ENCODE measurements around the gene UBFD1. TPM values are rescaled to one million over a fixed set of nuclear protein-coding genes. Genes with fewer than 3 reads are reported as not detected.
"Not testable (repeated sequence)": the region's sequence is repeated elsewhere in the genome, so short reads cannot be mapped to it uniquely, and the experiment has no call there.

UBFD1 gene
- polyA plus RNA-seq, 4 donors: 72.9 to 77.5 (median 74.1) TPM

DNA sequence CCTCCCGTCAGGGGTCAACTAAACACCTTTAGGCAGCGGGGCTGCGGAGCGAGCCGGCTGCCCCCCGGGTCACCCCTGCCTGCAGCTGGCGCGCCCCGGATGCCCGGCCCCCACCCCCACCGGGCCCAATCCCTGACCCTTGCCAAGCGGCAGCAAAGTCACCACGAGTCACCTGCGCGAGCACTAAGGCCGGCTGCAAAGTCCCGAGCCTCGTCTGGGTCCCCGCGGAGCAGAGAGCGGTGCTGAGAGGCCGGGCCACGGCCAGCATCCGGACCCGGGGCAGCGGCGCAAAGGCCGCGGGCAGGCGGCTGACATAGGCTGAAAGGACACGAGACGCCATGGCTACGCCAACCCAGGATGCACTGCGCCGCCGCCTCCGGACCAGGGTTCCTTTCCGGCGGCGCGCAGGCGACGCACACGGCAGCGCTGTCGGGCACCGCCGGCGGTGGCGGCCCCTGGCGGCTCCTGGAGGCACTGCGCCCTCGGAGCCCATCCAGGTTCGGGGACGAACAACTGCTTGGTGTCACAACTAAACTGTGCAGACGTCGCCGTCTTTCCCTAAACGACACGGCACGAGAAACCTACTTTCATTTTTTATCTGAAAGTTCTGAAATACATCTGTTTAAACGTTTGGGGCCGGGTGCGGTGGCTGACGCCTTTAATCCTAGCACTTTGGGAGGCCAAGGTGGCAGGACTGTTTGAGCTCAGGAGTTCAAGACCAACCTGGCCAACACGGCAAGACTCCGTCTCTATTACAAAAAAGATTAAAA is 38.6 kb downstream of the UBFD1 start, which contains the start of gene NDUFAB1:
TSS of gene NDUFAB1 (minus strand) at position 366 of the 770 bp plus-strand sequence. CDS start at position 340, 26 bp downstream.
- DNase-seq (ENCODE audit: low read depth in 4 of 4, low spot score in 3 of 4): peak; percentile 65 to 79 (median 72)

DNA sequence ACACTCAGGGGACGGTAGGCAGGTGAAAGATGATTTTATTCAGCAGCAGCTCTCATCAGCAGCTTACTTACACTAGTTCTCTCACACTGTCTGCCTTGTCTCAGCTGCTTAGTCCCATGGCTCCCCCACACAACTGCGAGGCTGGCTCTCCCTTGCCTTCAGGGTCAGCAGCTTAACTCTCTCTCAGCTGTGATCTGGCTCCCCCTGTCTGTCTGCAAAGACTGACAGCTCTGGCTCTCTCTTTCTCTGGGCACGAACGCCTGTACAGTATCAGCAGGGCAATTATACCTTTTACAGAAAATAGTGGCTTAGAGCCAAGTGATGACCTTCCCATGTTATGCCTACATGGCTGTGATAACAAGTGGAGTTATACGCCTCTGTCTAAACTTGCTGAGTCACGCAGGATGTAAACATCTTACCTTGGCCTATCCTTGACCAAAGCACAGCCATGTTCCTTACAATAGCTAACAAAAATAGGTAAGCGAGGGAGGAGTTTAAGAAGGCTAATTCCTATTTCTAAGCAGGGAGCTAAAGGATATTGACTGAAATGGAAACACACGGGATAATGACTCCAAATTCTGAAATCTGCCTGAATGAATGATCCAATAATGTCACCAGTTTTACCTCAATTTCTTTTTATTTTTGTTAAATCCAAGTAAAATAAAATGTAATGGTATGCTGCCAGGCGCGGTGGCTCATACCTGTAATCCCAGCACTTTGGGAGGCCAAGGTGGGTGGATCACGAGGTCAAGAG is 39.7 kb downstream of the UBFD1 start:
- DNase-seq (ENCODE audit: low read depth in 4 of 4, low spot score in 3 of 4): no peak

DNA sequence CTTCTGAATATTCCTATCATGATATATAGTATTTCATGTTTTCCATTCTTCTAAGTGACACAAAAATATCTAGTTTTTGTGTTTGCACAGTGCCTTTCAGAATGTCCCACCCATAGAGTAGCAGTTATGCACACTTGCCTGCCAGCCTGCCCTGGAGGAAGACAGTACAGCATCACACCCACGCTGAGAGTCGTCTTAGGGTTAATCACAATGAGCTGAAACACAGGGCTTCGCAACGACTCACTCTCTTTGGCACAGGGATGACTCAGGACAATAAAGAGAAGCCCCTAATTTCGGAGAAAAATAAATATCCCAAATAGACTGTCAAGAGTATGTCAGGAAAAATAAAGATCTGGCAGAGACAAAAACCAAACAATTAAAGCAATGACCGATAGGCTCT is 50.2 kb downstream of the UBFD1 start:
- no peak for DNase-seq (ENCODE audit: low read depth in 4 of 4, low spot score in 3 of 4)

DNA sequence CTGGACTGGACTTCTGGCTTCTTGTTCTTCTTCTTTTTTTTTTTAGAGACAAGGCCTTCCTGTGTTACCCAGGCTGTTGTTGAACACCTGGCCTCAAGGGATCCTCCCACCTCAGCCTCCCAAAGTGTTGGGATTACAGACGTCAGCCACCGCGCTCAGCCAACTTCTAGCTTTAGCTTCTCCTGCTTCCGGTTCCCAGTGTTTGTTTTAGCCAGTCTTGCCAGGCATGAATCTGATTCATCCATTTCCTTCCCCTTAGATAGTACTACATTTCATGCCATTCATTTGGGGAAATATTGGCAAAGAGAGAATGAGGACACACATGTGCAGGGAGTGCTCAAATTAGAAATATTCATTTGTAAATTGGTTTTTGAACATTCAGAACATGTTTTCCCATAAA is 50.7 kb downstream of the UBFD1 start:
- DNase-seq (ENCODE audit: low read depth in 4 of 4, low spot score in 3 of 4): no peak

DNA sequence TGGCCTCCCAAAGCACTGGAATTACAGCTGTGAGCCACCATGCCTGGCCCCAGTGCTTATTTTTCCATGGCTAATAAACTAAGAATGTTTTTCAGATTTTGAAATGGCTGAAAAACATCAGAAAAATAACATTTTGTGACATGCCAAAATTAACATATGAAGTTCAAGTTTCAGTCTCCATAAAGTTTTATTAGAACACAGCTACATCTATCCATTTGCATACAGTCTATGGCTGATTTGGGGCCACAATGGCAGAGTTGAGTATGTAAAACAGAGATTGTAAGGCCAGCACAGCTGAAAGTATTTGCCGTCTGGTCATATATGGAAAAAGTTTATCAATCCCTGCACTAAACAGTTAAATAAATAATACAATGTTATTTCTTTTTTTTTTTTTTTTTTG is 52.4 kb downstream of the UBFD1 start:
- DNase-seq (ENCODE audit: low read depth in 4 of 4, low spot score in 3 of 4): no peak

DNA sequence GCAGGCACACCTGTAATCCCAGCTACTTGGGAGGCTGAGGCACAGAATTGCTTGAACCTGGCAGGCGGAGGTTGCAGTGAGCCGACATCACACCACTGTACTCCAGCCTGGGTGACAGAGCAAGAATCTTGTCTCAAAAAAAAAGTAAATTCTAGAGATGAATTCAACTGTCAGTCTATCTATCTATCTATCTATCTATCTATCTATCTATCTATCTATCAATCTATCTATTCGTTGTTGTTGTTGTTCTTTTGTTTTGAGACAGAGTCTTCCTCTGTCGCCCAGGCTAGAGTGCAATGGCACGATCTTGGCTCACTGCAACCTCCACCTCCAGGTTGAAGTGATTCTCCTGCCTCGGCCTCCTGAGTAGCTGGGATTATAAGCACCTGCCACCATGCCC is 53.4 kb downstream of the UBFD1 start:
- not testable (repeated sequence) for DNase-seq (ENCODE audit: low read depth in 4 of 4, low spot score in 3 of 4)

DNA sequence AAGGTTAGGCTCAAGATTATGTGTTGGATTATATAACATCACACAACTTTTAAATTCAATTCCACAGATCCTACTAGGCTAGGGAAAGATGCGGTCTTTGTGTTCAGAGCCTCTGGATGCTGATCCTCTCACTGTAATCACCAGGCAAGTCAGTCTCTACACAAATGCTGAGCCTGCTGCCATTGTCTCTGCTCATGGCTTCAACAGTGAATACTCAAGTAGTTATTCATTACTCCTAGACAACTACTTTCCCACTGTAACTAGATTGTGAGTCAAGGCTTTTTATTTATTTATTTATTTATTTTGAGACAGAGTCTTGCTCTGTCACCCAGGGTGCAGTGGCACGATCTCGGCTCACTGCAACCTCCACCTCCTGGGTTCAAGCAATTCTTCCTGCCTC is 54.4 kb downstream of the UBFD1 start:
- no peak for DNase-seq (ENCODE audit: low read depth in 4 of 4, low spot score in 3 of 4)

DNA sequence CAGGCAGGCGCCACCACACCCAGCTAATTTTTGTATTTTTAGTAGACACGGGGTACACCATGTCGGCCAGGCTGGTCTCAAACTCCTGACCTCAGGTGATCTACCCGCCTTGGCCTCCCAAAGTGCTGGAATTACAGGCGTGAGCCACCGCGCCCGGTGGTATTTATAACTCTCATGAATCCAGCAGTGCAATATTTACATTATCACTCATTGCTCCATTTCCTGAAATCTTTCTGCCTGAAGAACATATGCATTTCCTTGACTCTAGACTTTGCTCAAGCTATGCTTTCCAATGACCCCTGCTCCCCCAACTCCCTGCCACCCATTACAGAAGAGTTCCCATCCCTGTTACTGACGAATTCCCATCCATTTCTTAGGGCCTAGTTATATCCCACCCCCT is 58.3 kb downstream of the UBFD1 start:
- DNase-seq (ENCODE audit: low read depth in 4 of 4, low spot score in 3 of 4): no peak

Other genes starting within 250 kb of the UBFD1 start
- 10 to 100 TPM; 21.9 to 41.3 (median 24.0) TPM for gene COG7, start 104.5 kb upstream of the UBFD1 start, polyA plus RNA-seq (ENCODE audit: insufficient read length in 4 of 4)
- gene GGA2, start 47.2 kb upstream of the UBFD1 start, polyA plus RNA-seq (ENCODE audit: insufficient read length in 4 of 4): 100 to 1,000 TPM in 3 of 4 donors, 10 to 100 TPM in 1; 96.1 to 159 (median 140) TPM
- gene EARS2, start 377 bp upstream of the UBFD1 start, polyA plus RNA-seq (ENCODE audit: insufficient read length in 4 of 4): 10 to 100 TPM; 20.4 to 28.6 (median 25.7) TPM
- gene NDUFAB1, start 38.6 kb downstream of the UBFD1 start, polyA plus RNA-seq (ENCODE audit: insufficient read length in 4 of 4): 10 to 100 TPM; 69.9 to 99.6 (median 90.7) TPM
- gene PALB2, start 83.6 kb downstream of the UBFD1 start, polyA plus RNA-seq (ENCODE audit: insufficient read length in 4 of 4): 10 to 100 TPM; 13.4 to 21.7 (median 20.5) TPM
- 10 to 100 TPM; 48.9 to 74.1 (median 70.6) TPM for gene DCTN5, start 83.7 kb downstream of the UBFD1 start, polyA plus RNA-seq (ENCODE audit: insufficient read length in 4 of 4)
- gene PLK1, start 121.2 kb downstream of the UBFD1 start, polyA plus RNA-seq (ENCODE audit: insufficient read length in 4 of 4): 10 to 100 TPM; 19.4 to 27.9 (median 25.4) TPM
- gene ERN2, start 155.5 kb downstream of the UBFD1 start, polyA plus RNA-seq (ENCODE audit: insufficient read length in 4 of 4): 1 to 10 TPM in 1 of 4 donors, under 1 TPM in 3; 0.10 to 1.1 (median 0.36) TPM
- 1 to 10 TPM in 2 of 4 donors, under 1 TPM in 2; 0.45 to 1.8 (median 1.1) TPM for gene CHP2, start 197.3 kb downstream of the UBFD1 start, polyA plus RNA-seq (ENCODE audit: insufficient read length in 4 of 4)